ENCODE results near the gene UACA.
A peak's percentile ranks its signal among the peaks of the same experiment; 100 is the strongest.

UACA gene

DNA sequence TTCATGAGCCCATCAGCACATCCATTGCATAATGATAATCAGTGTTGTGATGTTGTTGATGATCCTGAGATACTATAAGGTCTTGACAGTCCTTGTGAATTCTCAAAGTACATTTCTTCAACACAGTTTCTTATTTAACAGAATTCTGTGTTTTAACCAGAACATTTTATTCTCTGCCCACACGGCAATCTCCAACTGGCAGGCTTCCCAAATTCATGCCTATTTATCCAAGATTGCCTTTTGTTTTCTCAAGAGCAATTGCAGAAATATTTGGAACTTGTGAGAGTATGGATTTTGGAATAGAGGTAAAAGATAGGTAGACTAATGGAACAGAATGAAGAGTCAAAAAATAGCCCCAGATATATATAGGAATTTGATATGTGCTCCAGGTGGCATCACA, 116.0 kb downstream of the UACA start:
- DNase-seq (ENCODE audit: low spot score) (no peak), ATAC-seq (ENCODE audit: low read depth) (no peak)
- no peaks in the 10 kb centered on the region for H3K9me3 ChIP-seq (ENCODE audit: severe bottlenecking)
- TF ChIP-seq, protein P1, sequence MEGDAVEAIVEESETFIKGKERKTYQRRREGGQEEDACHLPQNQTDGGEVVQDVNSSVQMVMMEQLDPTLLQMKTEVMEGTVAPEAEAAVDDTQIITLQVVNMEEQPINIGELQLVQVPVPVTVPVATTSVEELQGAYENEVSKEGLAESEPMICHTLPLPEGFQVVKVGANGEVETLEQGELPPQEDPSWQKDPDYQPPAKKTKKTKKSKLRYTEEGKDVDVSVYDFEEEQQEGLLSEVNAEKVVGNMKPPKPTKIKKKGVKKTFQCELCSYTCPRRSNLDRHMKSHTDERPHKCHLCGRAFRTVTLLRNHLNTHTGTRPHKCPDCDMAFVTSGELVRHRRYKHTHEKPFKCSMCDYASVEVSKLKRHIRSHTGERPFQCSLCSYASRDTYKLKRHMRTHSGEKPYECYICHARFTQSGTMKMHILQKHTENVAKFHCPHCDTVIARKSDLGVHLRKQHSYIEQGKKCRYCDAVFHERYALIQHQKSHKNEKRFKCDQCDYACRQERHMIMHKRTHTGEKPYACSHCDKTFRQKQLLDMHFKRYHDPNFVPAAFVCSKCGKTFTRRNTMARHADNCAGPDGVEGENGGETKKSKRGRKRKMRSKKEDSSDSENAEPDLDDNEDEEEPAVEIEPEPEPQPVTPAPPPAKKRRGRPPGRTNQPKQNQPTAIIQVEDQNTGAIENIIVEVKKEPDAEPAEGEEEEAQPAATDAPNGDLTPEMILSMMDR (IDR thresholded peaks at IDR 0.05; ENCODE audit: poor library complexity, severe bottlenecking) = no peak
- H3K27ac ChIP-seq (ENCODE audit: poor library complexity, severe bottlenecking) = no peak overlapping the region
- H3K4me3 ChIP-seq (ENCODE audit: severe bottlenecking) = no peak overlapping the region
- H3K27me3 ChIP-seq (ENCODE audit: insufficient read depth, poor library complexity, severe bottlenecking) = no peaks in the 10 kb centered on the region
- H3K4me1 ChIP-seq (ENCODE audit: insufficient read depth, poor library complexity, severe bottlenecking) = peaks cover 23% of the 10 kb centered on the region
- no peaks in the 10 kb centered on the region for H3K36me3 ChIP-seq (ENCODE audit: low read depth)

DNA sequence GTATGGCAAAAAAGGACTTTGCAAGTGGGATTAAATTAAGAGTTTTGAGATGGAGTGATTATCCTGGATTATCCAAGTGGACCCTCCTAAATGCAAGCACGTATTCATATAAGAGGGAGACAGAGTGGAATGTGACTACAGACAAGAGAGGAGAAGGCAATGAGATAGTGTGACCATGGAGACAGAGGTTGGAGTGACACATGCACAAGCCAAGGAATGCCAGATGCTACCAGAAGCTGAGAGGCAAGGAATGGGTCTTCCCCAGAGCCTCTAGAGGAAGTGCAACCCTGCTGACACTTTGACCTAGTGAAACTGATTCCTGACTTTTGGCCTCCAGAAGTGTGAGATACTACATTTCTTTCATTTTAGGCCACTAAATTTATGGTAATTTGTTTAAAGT, 117.2 kb downstream of the UACA start:
- TF ChIP-seq, protein P1 (IDR thresholded peaks at IDR 0.05; ENCODE audit: poor library complexity, severe bottlenecking) = no peak
- no peak for ATAC-seq (ENCODE audit: low read depth)

DNA sequence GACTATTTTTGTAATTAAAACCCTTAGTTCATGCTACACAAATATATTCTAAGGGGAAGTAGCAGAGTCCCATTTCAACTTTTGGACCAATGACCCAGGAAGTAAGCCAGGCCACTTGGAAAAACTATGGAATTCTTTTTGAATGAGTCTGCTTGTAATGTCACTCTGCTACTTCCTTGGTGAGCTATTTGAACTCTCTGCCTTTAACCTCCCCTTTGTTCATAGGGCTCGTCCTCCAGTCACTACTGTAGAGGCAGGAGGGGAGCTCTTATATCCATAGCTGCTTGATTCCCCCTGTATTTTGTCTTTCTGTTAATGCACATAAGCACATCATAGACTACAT, 119.6 kb downstream of the UACA start:
- Histone ChIP-seq H3K27me3 (ENCODE audit: insufficient read depth, poor library complexity, severe bottlenecking) (no peaks in the 10 kb centered on the region), H3K4me3 (ENCODE audit: severe bottlenecking) (no peak overlapping the region), H3K9me3 (ENCODE audit: severe bottlenecking) (no peaks in the 10 kb centered on the region), H3K27ac (ENCODE audit: poor library complexity, severe bottlenecking) (no peak overlapping the region), H3K4me1 (ENCODE audit: insufficient read depth, poor library complexity, severe bottlenecking) (peaks cover 14% of the 10 kb centered on the region), H3K36me3 (ENCODE audit: low read depth) (no peaks in the 10 kb centered on the region)
- peak; percentile 64 for ATAC-seq (ENCODE audit: low read depth)
- TF ChIP-seq, protein P1 (IDR thresholded peaks at IDR 0.05; ENCODE audit: poor library complexity, severe bottlenecking) = no peak
- no peak for DNase-seq (ENCODE audit: low spot score)

More for the DNA sequence above, 117.2 kb downstream of the UACA start:
- Histone ChIP-seq H3K4me3 (ENCODE audit: severe bottlenecking) (no peak overlapping the region), H3K4me1 (ENCODE audit: insufficient read depth, poor library complexity, severe bottlenecking) (peaks cover 23% of the 10 kb centered on the region), H3K27ac (ENCODE audit: poor library complexity, severe bottlenecking) (no peak overlapping the region), H3K27me3 (ENCODE audit: insufficient read depth, poor library complexity, severe bottlenecking) (no peaks in the 10 kb centered on the region), H3K9me3 (ENCODE audit: severe bottlenecking) (no peaks in the 10 kb centered on the region), H3K36me3 (ENCODE audit: low read depth) (no peaks in the 10 kb centered on the region)
- no peak for DNase-seq (ENCODE audit: low spot score)

DNA sequence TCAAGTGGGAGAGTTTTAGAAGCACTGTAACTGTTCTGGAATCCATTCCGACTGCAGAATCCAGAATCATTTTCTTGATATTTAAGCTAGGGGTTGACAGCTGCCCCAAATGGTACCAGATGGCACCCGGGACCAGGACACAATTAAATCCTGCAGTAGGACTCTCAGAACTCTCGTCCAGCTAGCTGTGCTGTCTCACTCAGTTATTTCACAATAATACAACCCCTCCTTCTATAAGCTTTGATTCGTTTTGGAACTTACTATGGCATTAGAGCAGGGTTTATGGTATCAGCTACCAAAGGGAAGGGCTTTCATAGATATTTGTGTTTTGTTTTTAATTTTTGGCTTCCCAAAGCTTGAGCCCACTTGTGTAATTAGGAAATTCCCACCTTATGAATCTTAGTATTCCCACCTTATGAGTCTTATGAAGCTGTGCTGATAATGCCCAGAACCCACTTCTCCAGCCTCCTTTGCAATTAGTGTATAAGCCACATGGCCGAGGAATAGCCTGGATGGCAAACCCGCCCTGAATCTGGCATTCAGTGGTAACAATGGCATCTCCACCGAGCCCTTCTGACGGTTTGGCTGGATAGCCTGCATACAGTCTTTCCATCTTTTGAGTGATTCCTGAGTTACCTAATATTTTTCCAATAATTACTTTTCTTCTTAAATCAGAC, 120.1 kb downstream of the UACA start:
- no peaks in the 10 kb centered on the region for H3K27me3 ChIP-seq (ENCODE audit: insufficient read depth, poor library complexity, severe bottlenecking)
- no peaks in the 10 kb centered on the region for H3K36me3 ChIP-seq (ENCODE audit: low read depth)
- no peak overlapping the region for H3K27ac ChIP-seq (ENCODE audit: poor library complexity, severe bottlenecking)
- no peaks in the 10 kb centered on the region for H3K9me3 ChIP-seq (ENCODE audit: severe bottlenecking)
- peaks cover 14% of the 10 kb centered on the region for H3K4me1 ChIP-seq (ENCODE audit: insufficient read depth, poor library complexity, severe bottlenecking)
- DNase-seq (ENCODE audit: low spot score) = no peak
- no peak for ATAC-seq (ENCODE audit: low read depth)
- TF ChIP-seq, protein P1 (IDR thresholded peaks at IDR 0.05; ENCODE audit: poor library complexity, severe bottlenecking) = no peak
- no peak overlapping the region for H3K4me3 ChIP-seq (ENCODE audit: severe bottlenecking)

DNA sequence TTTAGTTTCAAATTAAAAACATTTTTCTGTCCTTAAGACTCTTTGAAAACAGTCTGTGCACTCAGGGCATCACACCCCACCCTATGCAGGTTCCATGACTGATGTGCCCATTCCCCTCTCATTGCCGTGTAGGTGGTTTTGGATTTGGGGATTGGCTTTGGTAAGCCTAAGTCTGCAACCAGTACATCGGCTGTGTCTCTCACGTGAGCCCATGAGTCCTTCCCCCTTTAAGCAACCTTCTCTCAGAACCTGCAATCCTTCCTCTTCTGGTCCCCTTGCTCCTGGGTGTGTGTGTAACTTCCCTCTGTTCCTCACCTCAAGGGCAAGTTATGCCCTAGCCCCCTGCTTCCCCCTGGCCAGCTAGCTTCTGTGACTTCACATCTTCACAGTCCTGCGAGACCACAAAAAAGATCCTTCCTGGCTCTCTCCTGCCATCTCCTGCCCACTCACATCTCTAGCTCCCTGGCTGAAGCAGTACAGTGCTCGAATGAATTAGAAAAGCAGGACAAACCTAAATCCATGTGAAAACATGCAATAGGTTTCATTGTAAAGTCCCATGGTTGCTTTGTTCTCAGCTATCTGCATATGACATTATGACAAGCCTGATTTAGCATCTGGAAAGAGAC, 126.7 kb downstream of the UACA start:
- ATAC-seq (ENCODE audit: low read depth) (peak; percentile 68; the same call in 2 of the 3 replicates), DNase-seq (ENCODE audit: low spot score) (no peak)
- Histone ChIP-seq H3K27ac (ENCODE audit: poor library complexity, severe bottlenecking) (no peak overlapping the region), H3K4me1 (ENCODE audit: insufficient read depth, poor library complexity, severe bottlenecking) (no peaks in the 10 kb centered on the region), H3K27me3 (ENCODE audit: insufficient read depth, poor library complexity, severe bottlenecking) (no peaks in the 10 kb centered on the region), H3K36me3 (ENCODE audit: low read depth) (no peaks in the 10 kb centered on the region), H3K9me3 (ENCODE audit: severe bottlenecking) (no peaks in the 10 kb centered on the region), H3K4me3 (ENCODE audit: severe bottlenecking) (no peak overlapping the region)
- TF ChIP-seq, protein P1 (IDR thresholded peaks at IDR 0.05; ENCODE audit: poor library complexity, severe bottlenecking) = peak; percentile 74

All from RWPE2 (cell line).